Sigmoid colon (tissue), 4 donors: Measurements from ENCODE around the gene TXNDC2.

Source experiments
- EP300 ChIP-seq, 4 donors: sonication (generic); formaldehyde crosslinking; IDR thresholded peaks; one replicate each; pipeline ENCODE4 v1.6.1; 2017; ENCODE audit warnings: antibody characterized with exemption in 4 of 4
- POLR2A ChIP-seq, 2 donors: fragments of 450-650 bp; IDR thresholded peaks; one replicate each; pipeline ENCODE4 v1.6.1; 2016; ENCODE audit warnings: antibody characterized with exemption in 2 of 2, mild to moderate bottlenecking in 2 of 2, moderate library complexity in 2 of 2
- TF ChIP-seq, protein P1 (sequence below), 4 experiments: fragments of 450-650 bp in 3 of 4; fragments of 200-600 bp in 1 of 4; IDR thresholded peaks; one replicate each; pipeline ENCODE4 v1.5.1; 2016 to 2019; ENCODE audit warnings: antibody characterized with exemption in 4 of 4, mild to moderate bottlenecking in 3 of 4, moderate library complexity in 2 of 4

- no peak for TF ChIP-seq POLR2A (IDR thresholded peaks at IDR 0.05)
- TF ChIP-seq, protein P1, sequence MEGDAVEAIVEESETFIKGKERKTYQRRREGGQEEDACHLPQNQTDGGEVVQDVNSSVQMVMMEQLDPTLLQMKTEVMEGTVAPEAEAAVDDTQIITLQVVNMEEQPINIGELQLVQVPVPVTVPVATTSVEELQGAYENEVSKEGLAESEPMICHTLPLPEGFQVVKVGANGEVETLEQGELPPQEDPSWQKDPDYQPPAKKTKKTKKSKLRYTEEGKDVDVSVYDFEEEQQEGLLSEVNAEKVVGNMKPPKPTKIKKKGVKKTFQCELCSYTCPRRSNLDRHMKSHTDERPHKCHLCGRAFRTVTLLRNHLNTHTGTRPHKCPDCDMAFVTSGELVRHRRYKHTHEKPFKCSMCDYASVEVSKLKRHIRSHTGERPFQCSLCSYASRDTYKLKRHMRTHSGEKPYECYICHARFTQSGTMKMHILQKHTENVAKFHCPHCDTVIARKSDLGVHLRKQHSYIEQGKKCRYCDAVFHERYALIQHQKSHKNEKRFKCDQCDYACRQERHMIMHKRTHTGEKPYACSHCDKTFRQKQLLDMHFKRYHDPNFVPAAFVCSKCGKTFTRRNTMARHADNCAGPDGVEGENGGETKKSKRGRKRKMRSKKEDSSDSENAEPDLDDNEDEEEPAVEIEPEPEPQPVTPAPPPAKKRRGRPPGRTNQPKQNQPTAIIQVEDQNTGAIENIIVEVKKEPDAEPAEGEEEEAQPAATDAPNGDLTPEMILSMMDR (IDR thresholded peaks at IDR 0.05): no peak
- no peak for TF ChIP-seq EP300 (IDR thresholded peaks at IDR 0.05)
Observed at GRCh38 chr18:9916808-9917207, 31.0 kb downstream of the TXNDC2 start.
